PC-3 (cell line): ENCODE measurements around the gene PHC3. TPM values are rescaled to one million over a fixed set of nuclear protein-coding genes. Genes with fewer than 3 reads are reported as not detected.
A peak's percentile ranks its signal among the peaks of the same experiment; 100 is the strongest.

Experiments
- ATAC-seq: fragments of 200-7000 bp; cut with Tn5 transposase; 2 replicates; pipeline ENCODE4 v1.9.1; 2020; ENCODE audit warnings: mild to moderate bottlenecking, moderate library complexity
- BruUV-seq: library from RNA; stranded (reverse); fragments of 400-500 nt; replicated peaks from 2 replicates; lab custom pipeline; 2021; lab: Mats Ljungman, UMichigan
- CTCF ChIA-PET: fragments of 300-600 bp; sonication (Branson Sonifier 250); formaldehyde crosslinking; loops from one replicate; lab custom pipeline; 2022; ENCODE audit warnings: antibody characterized with exemption; lab: Charles Lee
- POLR2A ChIA-PET: fragments of 300-600 bp; sonication (Branson Sonifier 250); formaldehyde crosslinking; loops from one replicate; lab custom pipeline; 2022; ENCODE audit warnings: antibody characterized with exemption; ENCODE audit not compliant: unreplicated experiment; lab: Charles Lee
- DNase-seq: peaks from one replicate; pipeline ENCODE4 v3.0.0-alpha.2; 2015
- H2AFZ ChIP-seq: fragments of 300-600 bp; sonication (generic); 2 replicates; pipeline ENCODE4 v1.6.0; 2016; ENCODE audit warnings: antibody characterized with exemption, low read length
- H3F3A ChIP-seq: fragments of 300-600 bp; sonication (generic); one replicate; pipeline ENCODE4 v1.6.0; 2017; ENCODE audit warnings: antibody characterized with exemption, low read length, control low read depth, mild to moderate bottlenecking; ENCODE audit not compliant: unreplicated experiment
- H3K27ac ChIP-seq: fragments of 300-600 bp; sonication (generic); 2 replicates; pipeline ENCODE4 v1.5.1; 2016; ENCODE audit warnings: mild to moderate bottlenecking, low read length
- H3K27me3 ChIP-seq: fragments of 300-600 bp; sonication (generic); 2 replicates; pipeline ENCODE4 v1.6.1; 2016; ENCODE audit warnings: low read length, mixed read lengths
- H3K36me3 ChIP-seq: fragments of 300-600 bp; sonication (generic); 2 replicates; pipeline ENCODE4 v1.6.1; 2016; ENCODE audit warnings: low read depth, mixed run types, low read length, mixed read lengths
- H3K4me1 ChIP-seq: fragments of 300-600 bp; sonication (generic); 2 replicates; pipeline ENCODE4 v1.5.1; 2016; ENCODE audit warnings: low read length; ENCODE audit not compliant: insufficient read depth
- H3K4me2 ChIP-seq: fragments of 300-600 bp; sonication (generic); 2 replicates; pipeline ENCODE4 v1.6.0; 2016; ENCODE audit warnings: low read length
- H3K4me3 ChIP-seq: fragments of 300-600 bp; sonication (generic); 2 replicates; pipeline ENCODE4 v1.5.1; 2016; ENCODE audit warnings: mild to moderate bottlenecking, low read length, mixed read lengths
- H3K79me2 ChIP-seq: fragments of 300-600 bp; sonication (generic); 2 replicates; pipeline ENCODE4 v1.6.1; 2017; ENCODE audit warnings: low read length, mixed read lengths
- H3K9ac ChIP-seq: fragments of 300-600 bp; sonication (generic); 2 replicates; pipeline ENCODE4 v1.6.0; 2016; ENCODE audit warnings: mild to moderate bottlenecking, low read length
- H3K9me2 ChIP-seq: fragments of 300-600 bp; sonication (generic); replicated peaks from 2 replicates; pipeline ENCODE4 v1.6.1; 2016; ENCODE audit warnings: mixed run types, low read length, mixed read lengths
- H3K9me3 ChIP-seq: fragments of 300-600 bp; sonication (generic); 2 replicates; pipeline ENCODE4 v1.6.1; 2016; ENCODE audit warnings: low read length, mixed read lengths
- H4K20me1 ChIP-seq: fragments of 300-600 bp; sonication (generic); 2 replicates; pipeline ENCODE4 v1.6.1; 2016; ENCODE audit warnings: low read length, mixed read lengths
- EZH2 ChIP-seq: fragments of 300-600 bp; sonication (generic); IDR thresholded peaks from one replicate; pipeline ENCODE4 v1.6.1; 2017; ENCODE audit warnings: antibody characterized with exemption, mild to moderate bottlenecking, low read length; ENCODE audit not compliant: unreplicated experiment
- EZH2phosphoT487 ChIP-seq: fragments of 300-600 bp; sonication (generic); IDR thresholded peaks from 2 replicates; pipeline ENCODE4 v1.6.1; 2018; ENCODE audit warnings: mild to moderate bottlenecking, antibody characterized with exemption, low read length, borderline replicate concordance
- intact Hi-C: fragments of 100-400 bp; cut with micrococcal nuclease; formaldehyde crosslinking; loops from 2 replicates; pipeline ENCODE4 v1.9.0; 2023
- total RNA-seq: library from RNA; depleted of rRNA; stranded (reverse); fragments of >200 nt; gene quantifications from 2 replicates; pipeline ENCODE4 v1.2.3, GENCODE V29; 2014
- TF ChIP-seq, protein P1 (sequence below): fragments of 300-600 bp; sonication (generic); conservative IDR thresholded peaks from 2 replicates; pipeline ENCODE4 v1.5.1; 2017; ENCODE audit warnings: antibody characterized with exemption, low read depth, mild to moderate bottlenecking, low read length

The PHC3 gene
- total RNA-seq, 1 experiment from 2014 or later = 7.5 TPM

DNA sequence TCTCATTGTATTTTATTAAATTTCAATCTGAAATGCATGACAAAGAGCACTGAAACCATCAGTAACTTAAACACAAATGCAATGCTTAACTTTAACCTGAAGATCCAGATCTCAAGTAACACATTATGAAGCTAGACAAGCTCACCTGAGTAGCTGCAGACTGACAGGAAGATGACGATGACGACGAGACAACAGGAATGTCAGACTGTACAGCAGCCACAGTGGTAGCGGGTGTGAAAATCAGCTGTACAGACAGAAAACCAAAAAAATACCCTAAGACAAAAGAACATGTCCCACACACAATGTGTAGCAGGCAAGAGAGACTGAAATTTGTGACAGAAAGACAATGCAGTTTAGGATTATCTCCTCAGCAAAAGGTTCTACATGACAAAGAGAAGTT is 36.3 kb downstream of the PHC3 start:
- H2AFZ ChIP-seq = no peak overlapping the region
- ATAC-seq = no peak
- H3K27ac ChIP-seq = no peak overlapping the region
- H3K9me2 ChIP-seq = no peaks in the 10 kb centered on the region
- no peak overlapping the region for H3K4me3 ChIP-seq
- intact Hi-C loops = no loop called here
- BruUV-seq = no TSS peak
- CTCF ChIA-PET = no interaction called here
- H3K36me3 ChIP-seq = peaks cover 33% of the 10 kb centered on the region
- no peaks in the 10 kb centered on the region for H3K9me3 ChIP-seq
- H3K9ac ChIP-seq = no peak overlapping the region
- H3K4me1 ChIP-seq = peaks cover 6% of the 10 kb centered on the region
- no peak for DNase-seq
- POLR2A ChIA-PET = no interaction called here
- no peaks in the 10 kb centered on the region for H3F3A ChIP-seq
- no peak overlapping the region for H3K4me2 ChIP-seq
- H4K20me1 ChIP-seq = peaks cover 6% of the 10 kb centered on the region; the same call in 1 of the 2 replicates
- no peaks in the 10 kb centered on the region for H3K27me3 ChIP-seq
- H3K79me2 ChIP-seq = peaks cover 4% of the 10 kb centered on the region; the same call in 1 of the 2 replicates
- TF ChIP-seq EZH2phosphoT487 (no peak), EZH2 (no peak)
- TF ChIP-seq, protein P1, sequence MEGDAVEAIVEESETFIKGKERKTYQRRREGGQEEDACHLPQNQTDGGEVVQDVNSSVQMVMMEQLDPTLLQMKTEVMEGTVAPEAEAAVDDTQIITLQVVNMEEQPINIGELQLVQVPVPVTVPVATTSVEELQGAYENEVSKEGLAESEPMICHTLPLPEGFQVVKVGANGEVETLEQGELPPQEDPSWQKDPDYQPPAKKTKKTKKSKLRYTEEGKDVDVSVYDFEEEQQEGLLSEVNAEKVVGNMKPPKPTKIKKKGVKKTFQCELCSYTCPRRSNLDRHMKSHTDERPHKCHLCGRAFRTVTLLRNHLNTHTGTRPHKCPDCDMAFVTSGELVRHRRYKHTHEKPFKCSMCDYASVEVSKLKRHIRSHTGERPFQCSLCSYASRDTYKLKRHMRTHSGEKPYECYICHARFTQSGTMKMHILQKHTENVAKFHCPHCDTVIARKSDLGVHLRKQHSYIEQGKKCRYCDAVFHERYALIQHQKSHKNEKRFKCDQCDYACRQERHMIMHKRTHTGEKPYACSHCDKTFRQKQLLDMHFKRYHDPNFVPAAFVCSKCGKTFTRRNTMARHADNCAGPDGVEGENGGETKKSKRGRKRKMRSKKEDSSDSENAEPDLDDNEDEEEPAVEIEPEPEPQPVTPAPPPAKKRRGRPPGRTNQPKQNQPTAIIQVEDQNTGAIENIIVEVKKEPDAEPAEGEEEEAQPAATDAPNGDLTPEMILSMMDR = no peak

DNA sequence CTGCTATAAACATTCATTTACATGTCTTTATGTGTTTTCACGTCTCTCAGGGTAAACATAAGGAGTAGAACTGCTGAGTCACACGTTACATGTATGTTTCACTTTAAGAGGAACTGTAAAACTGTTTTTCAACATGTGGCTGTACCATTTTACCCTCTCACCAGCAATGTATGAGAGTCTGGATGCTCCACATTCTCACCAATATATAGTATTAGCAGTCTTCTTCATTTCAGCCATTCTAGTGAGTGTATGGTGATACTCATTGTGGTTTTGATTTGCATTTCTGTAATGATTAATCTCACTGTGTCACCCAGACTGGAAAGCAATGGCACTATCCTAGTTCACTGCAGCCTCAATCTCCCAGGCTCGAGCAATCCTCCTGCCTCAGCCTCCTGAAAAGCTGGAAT is 37.1 kb downstream of the PHC3 start:
- H3K4me2 ChIP-seq = no peak overlapping the region
- H3K4me1 ChIP-seq = peaks cover 6% of the 10 kb centered on the region
- no peak overlapping the region for H3K4me3 ChIP-seq
- TF ChIP-seq EZH2phosphoT487 (no peak), EZH2 (no peak)
- TF ChIP-seq, protein P1 = no peak
- DNase-seq = no peak
- no peaks in the 10 kb centered on the region for H3K27me3 ChIP-seq
- H2AFZ ChIP-seq = no peak overlapping the region
- no peak overlapping the region for H3K9ac ChIP-seq
- H3K36me3 ChIP-seq = peaks cover 28% of the 10 kb centered on the region
- no peak for ATAC-seq
- ChIA-PET CTCF (no interaction called here), POLR2A (no interaction called here)
- H3K9me2 ChIP-seq = no peaks in the 10 kb centered on the region
- no peaks in the 10 kb centered on the region for H3F3A ChIP-seq
- H3K9me3 ChIP-seq = no peaks in the 10 kb centered on the region
- intact Hi-C loops = no loop called here
- H3K27ac ChIP-seq = no peak overlapping the region
- peaks cover 6% of the 10 kb centered on the region; the same call in 1 of the 2 replicates for H4K20me1 ChIP-seq
- BruUV-seq = no TSS peak
- peaks cover 4% of the 10 kb centered on the region; the same call in 1 of the 2 replicates for H3K79me2 ChIP-seq

DNA sequence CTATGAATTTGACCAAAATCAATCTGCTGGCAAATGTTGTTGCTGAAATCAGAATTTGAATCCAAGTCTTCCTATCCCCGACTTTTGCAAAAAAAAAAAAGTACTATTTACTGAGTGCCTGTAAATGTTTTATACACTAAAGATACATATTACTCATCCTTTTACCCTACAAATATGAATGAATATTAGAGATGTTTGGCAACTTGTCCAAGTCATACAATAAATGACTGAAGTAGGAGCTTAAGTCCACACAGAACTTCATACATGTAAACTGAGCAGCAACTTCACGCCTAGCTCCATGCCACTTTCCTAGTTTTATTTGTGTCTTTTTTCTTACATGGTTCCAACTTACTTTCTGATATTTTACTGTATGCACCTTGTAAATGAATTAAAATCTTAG is 39.2 kb downstream of the PHC3 start:
- ChIA-PET POLR2A (no interaction called here), CTCF (interaction anchor here (0.7 kb wide), 1 partner anchor 58 kb away, joined by 5 read pairs; no protein-coding TSS in a partner anchor)
- Histone ChIP-seq H4K20me1 (peaks cover 3% of the 10 kb centered on the region; the same call in 1 of the 2 replicates), H2AFZ (no peak overlapping the region), H3K4me2 (no peak overlapping the region), H3K4me3 (no peak overlapping the region), H3K4me1 (peaks cover 6% of the 10 kb centered on the region), H3K9me2 (no peaks in the 10 kb centered on the region), H3K36me3 (peaks cover 22% of the 10 kb centered on the region), H3F3A (no peaks in the 10 kb centered on the region), H3K9me3 (no peaks in the 10 kb centered on the region), H3K9ac (no peak overlapping the region), H3K79me2 (peaks cover 4% of the 10 kb centered on the region; the same call in 1 of the 2 replicates), H3K27ac (no peak overlapping the region), H3K27me3 (no peaks in the 10 kb centered on the region)
- ATAC-seq (peak; percentile 92), DNase-seq (peak; percentile 73)
- BruUV-seq = no TSS peak
- TF ChIP-seq, protein P1 = no peak
- TF ChIP-seq EZH2 (no peak), EZH2phosphoT487 (no peak)
- intact Hi-C loops = no loop called here
